ENCODE results near the gene PPP6R1.

DNA sequence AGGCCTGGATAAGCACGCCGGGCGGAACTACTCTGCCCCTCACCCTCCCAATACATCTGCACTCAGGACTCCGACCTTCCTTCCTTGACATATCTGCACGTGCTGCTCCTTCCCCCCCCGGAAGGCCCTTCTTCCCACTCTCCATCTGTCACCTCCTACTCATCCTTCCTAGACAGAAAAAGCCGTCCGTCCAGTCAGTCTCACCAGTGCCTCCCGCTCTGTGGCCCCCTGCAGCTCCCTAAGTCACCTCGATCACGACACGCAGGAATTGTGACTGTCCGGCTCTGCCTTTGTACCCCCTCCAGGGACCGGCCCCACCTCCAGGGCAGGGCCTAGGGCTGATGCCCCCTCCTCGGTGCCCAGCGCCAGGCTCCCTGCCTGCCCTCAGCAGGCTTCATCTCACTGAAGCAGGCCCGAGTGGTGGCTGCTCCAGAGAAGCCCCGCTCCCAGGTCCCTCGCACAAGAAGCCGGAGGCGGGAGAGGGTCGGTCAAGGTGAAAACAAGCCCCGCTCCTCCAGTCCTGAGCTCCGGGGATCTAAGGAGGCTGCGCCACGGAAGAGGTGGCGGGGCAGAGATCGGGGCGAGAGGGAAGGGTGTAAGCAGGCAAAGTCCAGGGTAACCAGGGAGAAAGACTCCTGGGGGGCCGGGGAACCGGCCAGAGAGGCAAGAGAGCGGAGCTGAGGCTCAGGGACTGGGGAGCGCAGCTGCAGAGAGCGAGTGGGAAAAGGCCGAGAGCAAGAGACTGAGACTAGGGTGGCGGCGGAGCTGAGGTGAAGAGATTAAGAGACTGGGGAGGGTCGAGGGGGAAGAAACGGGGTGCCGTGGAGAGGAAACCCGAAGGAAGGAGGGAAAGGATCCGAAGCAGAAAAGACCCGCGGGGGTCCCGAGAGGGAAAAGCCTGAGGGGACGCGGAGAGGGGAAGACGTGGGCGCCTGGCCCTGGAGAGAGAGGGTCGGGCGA is 1.1 kb downstream of the PPP6R1 start:
- TF ChIP-seq, protein P1, sequence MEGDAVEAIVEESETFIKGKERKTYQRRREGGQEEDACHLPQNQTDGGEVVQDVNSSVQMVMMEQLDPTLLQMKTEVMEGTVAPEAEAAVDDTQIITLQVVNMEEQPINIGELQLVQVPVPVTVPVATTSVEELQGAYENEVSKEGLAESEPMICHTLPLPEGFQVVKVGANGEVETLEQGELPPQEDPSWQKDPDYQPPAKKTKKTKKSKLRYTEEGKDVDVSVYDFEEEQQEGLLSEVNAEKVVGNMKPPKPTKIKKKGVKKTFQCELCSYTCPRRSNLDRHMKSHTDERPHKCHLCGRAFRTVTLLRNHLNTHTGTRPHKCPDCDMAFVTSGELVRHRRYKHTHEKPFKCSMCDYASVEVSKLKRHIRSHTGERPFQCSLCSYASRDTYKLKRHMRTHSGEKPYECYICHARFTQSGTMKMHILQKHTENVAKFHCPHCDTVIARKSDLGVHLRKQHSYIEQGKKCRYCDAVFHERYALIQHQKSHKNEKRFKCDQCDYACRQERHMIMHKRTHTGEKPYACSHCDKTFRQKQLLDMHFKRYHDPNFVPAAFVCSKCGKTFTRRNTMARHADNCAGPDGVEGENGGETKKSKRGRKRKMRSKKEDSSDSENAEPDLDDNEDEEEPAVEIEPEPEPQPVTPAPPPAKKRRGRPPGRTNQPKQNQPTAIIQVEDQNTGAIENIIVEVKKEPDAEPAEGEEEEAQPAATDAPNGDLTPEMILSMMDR (IDR thresholded peaks at IDR 0.05), result no peak
- TF ChIP-seq POLR2A (IDR thresholded peaks at IDR 0.05), result no peak
- TF ChIP-seq EP300 (IDR thresholded peaks at IDR 0.05), result no peak
- TF ChIP-seq POLR2AphosphoS5 (IDR thresholded peaks at IDR 0.05), result no peak
